K562 (cell line): ENCODE data around the gene TSPOAP1. TPM values are rescaled to one million over a fixed set of nuclear protein-coding genes. Genes with fewer than 3 reads are reported as not detected.
A peak's percentile ranks its signal among the peaks of the same experiment; 100 is the strongest.

Experiments used
- ATAC-seq: fragments of 200-7000 bp; cut with Tn5 transposase; 3 replicates; pipeline ENCODE4 v1.9.1; 2020; ENCODE audit warnings: moderate library complexity
- BruUV-seq: library from RNA; stranded (reverse); fragments of 400-500 nt; replicated peaks from 2 replicates; lab custom pipeline; 2021; lab: Mats Ljungman, UMichigan
- CTCF ChIA-PET: fragments of 300-600 bp; formaldehyde crosslinking; extraction: SDS; loops from one replicate; lab custom pipeline; 2021; ENCODE audit warnings: low intra/inter-chr PET ratio; lab: Yijun Ruan, JAX
- POLR2A ChIA-PET: fragments of 300-600, 350-650 bp; sonication (Branson Sonifier 250); formaldehyde crosslinking; extraction: SDS; loops from one replicate; lab custom pipeline; 2021; ENCODE audit warnings: antibody characterized with exemption, inconsistent platforms; lab: Yijun Ruan, JAX
- DNase-seq, 4 experiments: peaks; one replicate each; pipeline versions ENCODE4 v3.0.0 to v3.0.0-alpha.2; 2011 to 2018; ENCODE audit warnings: low spot score in 3 of 4, mixed read lengths in 3 of 4; ENCODE audit errors: extremely low read depth in 1 of 4
- FAIRE-seq: peaks from 2 replicates; lab custom pipeline; 2011; peaks lifted over from hg19 to GRCh38; lab: Jason Lieb, UNC
- H2AFZ ChIP-seq: 2 replicates; pipeline ENCODE4 v1.6.0; 2011; ENCODE audit warnings: low read depth, low read length, control low read depth, inconsistent platforms
- H3K27ac ChIP-seq: fragments of 200-600 bp; 3 replicates; pipeline ENCODE4 v1.8.0; 2011; ENCODE audit warnings: low read depth, mild to moderate bottlenecking, control low read depth, inconsistent platforms, low read length, moderate library complexity, mixed read lengths; ENCODE audit errors: extremely low read depth
- H3K27me3 ChIP-seq, 2 experiments: fragments of 300-600 bp in 1 of 2; 2 replicates in 1 of 2; 3 replicates in 1 of 2; pipeline versions ENCODE4 v1.6.0 to v1.8.0; 2011; ENCODE audit warnings: inconsistent platforms in 2 of 2, low read length in 2 of 2, mild to moderate bottlenecking in 1 of 2, mixed read lengths in 1 of 2, moderate library complexity in 1 of 2; ENCODE audit not compliant: control insufficient read depth in 2 of 2, insufficient read depth in 2 of 2
- H3K36me3 ChIP-seq: fragments of 300-600 bp; 3 replicates; pipeline ENCODE4 v1.8.0; 2011; ENCODE audit warnings: mild to moderate bottlenecking, low read length, inconsistent platforms; ENCODE audit not compliant: control insufficient read depth, insufficient read depth
- H3K4me1 ChIP-seq, 2 experiments: fragments of 200-600 bp in 1 of 2; replicated peaks in 1 of 2; 2 replicates in 1 of 2; 3 replicates in 1 of 2; pipeline versions ENCODE4 v1.5.1 to v1.8.0; 2011; ENCODE audit warnings: inconsistent platforms in 2 of 2, low read length in 2 of 2, mild to moderate bottlenecking in 1 of 2, mixed read lengths in 1 of 2, moderate library complexity in 1 of 2; ENCODE audit not compliant: control insufficient read depth in 2 of 2, insufficient read depth in 2 of 2
- H3K4me2 ChIP-seq: 2 replicates; pipeline ENCODE4 v1.6.1; 2011; ENCODE audit warnings: low read length, control low read depth, inconsistent platforms, mixed read lengths; ENCODE audit not compliant: insufficient read depth
- H3K4me3 ChIP-seq: fragments of 200-600 bp; sonication (generic), shearing (Covaris generic); 2 replicates; pipeline ENCODE4 v1.5.1; 2016; ENCODE audit warnings: control low read depth, inconsistent platforms
- H3K79me2 ChIP-seq: fragments of 200-600 bp; 3 replicates; pipeline ENCODE4 v1.8.0; 2011; ENCODE audit warnings: low read length, inconsistent platforms; ENCODE audit not compliant: control insufficient read depth, insufficient read depth
- H3K9ac ChIP-seq, 2 experiments: 2 replicates each; pipeline versions ENCODE4 v1.6.0 to v1.6.1; 2011; ENCODE audit warnings: low read depth in 2 of 2, low read length in 2 of 2, control low read depth in 1 of 2, inconsistent platforms in 1 of 2, mild to moderate bottlenecking in 1 of 2, mixed read lengths in 1 of 2; ENCODE audit not compliant: insufficient read depth in 1 of 2
- H3K9me1 ChIP-seq: one replicate; pipeline ENCODE4 v1.6.0; 2011; ENCODE audit warnings: inconsistent platforms, mild to moderate bottlenecking, low read length, moderate library complexity; ENCODE audit not compliant: control insufficient read depth, insufficient read depth
- H3K9me3 ChIP-seq: replicated peaks from 2 replicates; pipeline ENCODE4 v1.5.1; 2011; ENCODE audit warnings: low read depth, low read length, inconsistent platforms; ENCODE audit not compliant: control insufficient read depth, insufficient read depth
- H4K20me1 ChIP-seq: replicated peaks from 2 replicates; pipeline ENCODE4 v1.6.1; 2011; ENCODE audit warnings: low read length, inconsistent platforms, mixed read lengths; ENCODE audit not compliant: control insufficient read depth, insufficient read depth
- CLOCK ChIP-seq: fragments of 250-450 bp; sonication (Bioruptor Pico); IDR thresholded peaks from 2 replicates; pipeline ENCODE4 v1.4.0; 2020; ENCODE audit warnings: mild to moderate bottlenecking, moderate library complexity, borderline replicate concordance
- CTCF ChIP-seq, 3 experiments: IDR thresholded peaks in 2 of 3; conservative IDR thresholded peaks in 1 of 3; 2 replicates each; pipeline ENCODE4 v1.5.1; 2011 to 2012; ENCODE audit warnings: low read length in 3 of 3, mild to moderate bottlenecking in 3 of 3, control low read depth in 2 of 3, improper control_type of control experiment in 1 of 3, inconsistent platforms in 1 of 3, low read depth in 1 of 3, mixed read lengths in 1 of 3, moderate library complexity in 1 of 3; ENCODE audit not compliant: insufficient read depth in 2 of 3
- HDAC2 ChIP-seq: fragments of 450-650 bp; IDR thresholded peaks from 2 replicates; pipeline ENCODE4 v1.6.1; 2016; ENCODE audit warnings: mild to moderate bottlenecking
- WGBS: fragments of 100-300 bp; shearing (Covaris generic); methylation state at CpG from one replicate; pipeline ENCODE4 v1.1.6; 2016; ENCODE audit warnings: low coverage, mixed read lengths; ENCODE audit not compliant: insufficient coverage; ENCODE audit errors: missing lambda C conversion rate; 5-methylcytosine and 5-hydroxymethylcytosine counted together
- in situ Hi-C: fragments of 300-500 bp; cut with MboI; formaldehyde crosslinking; loops from 4 replicates; pipeline ENCODE4 v1.15.0; 2018; ENCODE audit warnings: inconsistent platforms, mixed read lengths
- intact Hi-C: fragments of 100-400 bp; cut with micrococcal nuclease; formaldehyde crosslinking; loops from 2 replicates; pipeline ENCODE4 v1.14.2; 2022
- polyA plus RNA-seq, 8 experiments: library from polyadenylated mRNA; depleted of rRNA in 4 of 8; stranded (reverse) in 5 of 8; unstranded in 3 of 8; fragments of >200 nt; fragmentation: Nextera tagmentation in 2 of 8; fragmentation: Illumina TruSeq in 1 of 8; extraction: Ambion mirVana in 2 of 8; extraction: Trizol in 1 of 8; gene quantifications; 2 replicates each; pipeline versions ENCODE4 v1.2.1 to v1.2.3, GENCODE V29; 2011 to 2014; ENCODE audit warnings: inconsistent platforms in 1 of 8, missing spikeins in 1 of 8
- total RNA-seq, 7 experiments: library from RNA; depleted of rRNA in 6 of 7; stranded (reverse); fragments of >200 nt in 6 of 7; fragmentation: Illumina TruSeq in 2 of 7; extraction: Trizol in 2 of 7; gene quantifications; 2 replicates each; pipeline versions ENCODE4 v1.2.1 to v1.2.3, GENCODE V29; 2011 to 2021; ENCODE audit warnings: low replicate concordance in 1 of 7

TSPOAP1 gene
- total and polyA plus RNA-seq, 9 of the 15 experiments (the other 6 are each of a cell fraction or from before 2014, with no cell fraction given) = 0.87 to 3.9 (median 1.8) TPM; not detected in 2

- H3K4me1 ChIP-seq = peaks cover 4 to 34% of the 10 kb centered on the region in 2 experiments; a peak in 2 of 5 replicates
- in situ Hi-C loops = no loop called here
- no peaks in the 10 kb centered on the region for H3K9me3 ChIP-seq
- no peak overlapping the region for H3K4me2 ChIP-seq
- no peaks in the 10 kb centered on the region for H3K79me2 ChIP-seq
- POLR2A ChIA-PET = interaction anchor here (1.2 kb wide), 1 partner anchor 16 kb away, joined by 3 read pairs; no protein-coding TSS in a partner anchor
- CTCF ChIA-PET = no interaction called here
- H3K27me3 ChIP-seq = no peaks in the 10 kb centered on the region
- intact Hi-C loops = no loop called here
- no peak overlapping the region for H3K27ac ChIP-seq
- H3K9me1 ChIP-seq = peaks cover 11% of the 10 kb centered on the region
- no peaks in the 10 kb centered on the region for H3K36me3 ChIP-seq
- no peak overlapping the region for H3K4me3 ChIP-seq
- no peak overlapping the region for H3K9ac ChIP-seq
- ATAC-seq = no peak
- H4K20me1 ChIP-seq = no peaks in the 10 kb centered on the region
- DNase-seq = no peak
- H2AFZ ChIP-seq = no peak overlapping the region
- no peak for FAIRE-seq
- peak; percentile 10 to 15 (median 14); a peak in 2 of 6 replicates for TF ChIP-seq CTCF (IDR thresholded peaks at IDR 0.05 in 2 of 3, conservative IDR thresholded peaks at IDR 0.05 in 1 of 3; ENCODE audit: insufficient read depth in 2 of 3, low read depth in 1 of 3, low read length in 3 of 3)
- no peak for TF ChIP-seq CLOCK (CRISPR knock-in tag)
- TF ChIP-seq HDAC2 = no peak
- BruUV-seq = no TSS peak
- WGBS = 54% methylated on average over 24 of the region's 32 CpGs
These were observed 20.2 kb downstream of the TSPOAP1 start for GRCh38 chr17:58308173-58308984.
